ENCODE results near the gene PKP4.

PKP4 gene

GRCh38 chr2:158603205-158603604 is 146.5 kb downstream of the PKP4 start:
- DNase-seq: no peak

- no peak for DNase-seq
Measured at GRCh38 chr2:158603986-158604385, 147.2 kb downstream of the PKP4 start.

GRCh38 chr2:158610059-158610458 is 153.3 kb downstream of the PKP4 start:
- DNase-seq: no peak

- no peak for DNase-seq
Measured at GRCh38 chr2:158616480-158617000, 159.8 kb downstream of the PKP4 start.

GRCh38 chr2:158618891-158619490 is 162.2 kb downstream of the PKP4 start:
- peak; percentile 7 for DNase-seq

- DNase-seq: peak; percentile 32
Measured at GRCh38 chr2:158619496-158619895, 162.7 kb downstream of the PKP4 start.

GRCh38 chr2:158620656-158621055 is 163.9 kb downstream of the PKP4 start:
- no peak for DNase-seq

- DNase-seq: no peak
Measured at GRCh38 chr2:158624071-158624667, 167.4 kb downstream of the PKP4 start.

GRCh38 chr2:158624961-158625360 is 168.2 kb downstream of the PKP4 start:
- no peak for DNase-seq

GRCh38 chr2:158629116-158629515 is 172.4 kb downstream of the PKP4 start:
- no peak for DNase-seq

- no peak for DNase-seq
Measured at GRCh38 chr2:158633261-158633660, 176.5 kb downstream of the PKP4 start.

- DNase-seq: no peak
Measured at GRCh38 chr2:158634627-158635026, 177.9 kb downstream of the PKP4 start.

GRCh38 chr2:158635961-158636601 is 179.3 kb downstream of the PKP4 start:
- no peak for DNase-seq

GRCh38 chr2:158637357-158637756 is 180.6 kb downstream of the PKP4 start:
- no peak for DNase-seq

- DNase-seq: peak; percentile 93
Measured at GRCh38 chr2:158644139-158644538, 187.4 kb downstream of the PKP4 start.

GRCh38 chr2:158645299-158645698 is 188.5 kb downstream of the PKP4 start:
- no peak for DNase-seq

- no peak for DNase-seq
Measured at GRCh38 chr2:158647436-158648231, 190.9 kb downstream of the PKP4 start.

GRCh38 chr2:158649846-158650245 is 193.1 kb downstream of the PKP4 start:
- no peak for DNase-seq

GRCh38 chr2:158650646-158651357 is 194.1 kb downstream of the PKP4 start:
- no peak for DNase-seq

GRCh38 chr2:158651358-158652057 is 194.8 kb downstream of the PKP4 start:
- DNase-seq: no peak

GRCh38 chr2:158655628-158656027 is 198.9 kb downstream of the PKP4 start:
- DNase-seq: no peak

Data from NCI-H226 (cell line).